K562 (cell line): ENCODE data around the gene PMM1. TPM values are rescaled to one million over a fixed set of nuclear protein-coding genes. Genes with fewer than 3 reads are reported as not detected.

Source experiments
- BCL6 ChIP-seq: fragments of 250-450 bp; sonication (Bioruptor Pico); IDR thresholded peaks from 2 replicates; pipeline ENCODE4 v1.4.0; 2020
- ETV1 ChIP-seq: fragments of 450-650 bp; conservative IDR thresholded peaks from 2 replicates; pipeline ENCODE4 v1.6.1; 2016; ENCODE audit warnings: missing genetic modification characterization, control low read depth, low read depth, missing compliant biosample characterization
- PKNOX1 ChIP-seq: fragments of 450-650 bp; IDR thresholded peaks from 2 replicates; pipeline ENCODE4 v1.6.1; 2016
- RCOR1 ChIP-seq, 2 experiments: IDR thresholded peaks; 2 replicates each; pipeline ENCODE4 v1.6.1; 2012; ENCODE audit warnings: low read depth in 2 of 2, low read length in 2 of 2, borderline replicate concordance in 1 of 2, improper control_type of control experiment in 1 of 2
- polyA plus RNA-seq, 8 experiments: library from polyadenylated mRNA; depleted of rRNA in 4 of 8; stranded (reverse) in 5 of 8; unstranded in 3 of 8; fragments of >200 nt; fragmentation: Nextera tagmentation in 2 of 8; fragmentation: Illumina TruSeq in 1 of 8; extraction: Ambion mirVana in 2 of 8; extraction: Trizol in 1 of 8; gene quantifications; 2 replicates each; pipeline versions ENCODE4 v1.2.1 to v1.2.3, GENCODE V29; 2011 to 2014; ENCODE audit warnings: inconsistent platforms in 1 of 8, missing spikeins in 1 of 8
- total RNA-seq, 7 experiments: library from RNA; depleted of rRNA in 6 of 7; stranded (reverse); fragments of >200 nt in 6 of 7; fragmentation: Illumina TruSeq in 2 of 7; extraction: Trizol in 2 of 7; gene quantifications; 2 replicates each; pipeline versions ENCODE4 v1.2.1 to v1.2.3, GENCODE V29; 2011 to 2021; ENCODE audit warnings: low replicate concordance in 1 of 7
- TF ChIP-seq, protein P1 (sequence below): sonication (generic); IDR thresholded peaks from 2 replicates; pipeline ENCODE4 v1.6.1; 2016

Gene PMM1
- total and polyA plus RNA-seq, 9 of the 15 experiments (the other 6 are each of a cell fraction or from before 2014, with no cell fraction given): 10.2 to 31.7 (median 20.3) TPM

- TF ChIP-seq RCOR1 (IDR thresholded peaks at IDR 0.05; ENCODE audit: borderline replicate concordance in 1 of 2, low read depth in 2 of 2, low read length in 2 of 2) (0 out of 4 replicates have a peak, but pooled peaks of 1 of the 2 experiments have one; percentile 42), PKNOX1 (0 out of 2 replicates have a peak, but pooled peaks have one; percentile 7), BCL6 (CRISPR knock-in tag) (no peak), ETV1 (tag) (no peak)
- TF ChIP-seq, protein P1, sequence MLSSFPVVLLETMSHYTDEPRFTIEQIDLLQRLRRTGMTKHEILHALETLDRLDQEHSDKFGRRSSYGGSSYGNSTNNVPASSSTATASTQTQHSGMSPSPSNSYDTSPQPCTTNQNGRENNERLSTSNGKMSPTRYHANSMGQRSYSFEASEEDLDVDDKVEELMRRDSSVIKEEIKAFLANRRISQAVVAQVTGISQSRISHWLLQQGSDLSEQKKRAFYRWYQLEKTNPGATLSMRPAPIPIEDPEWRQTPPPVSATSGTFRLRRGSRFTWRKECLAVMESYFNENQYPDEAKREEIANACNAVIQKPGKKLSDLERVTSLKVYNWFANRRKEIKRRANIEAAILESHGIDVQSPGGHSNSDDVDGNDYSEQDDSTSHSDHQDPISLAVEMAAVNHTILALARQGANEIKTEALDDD: no peak
Observed at GRCh38 chr22:41544671-41545476, 44.8 kb downstream of the PMM1 start (continued).
